ENCODE results near the gene ALDH4A1. TPM values are rescaled to one million over a fixed set of nuclear protein-coding genes. Genes with fewer than 3 reads are reported as not detected.

Gene ALDH4A1
- total RNA-seq, 1 donor from 2014 or later = 11.5 TPM

DNA sequence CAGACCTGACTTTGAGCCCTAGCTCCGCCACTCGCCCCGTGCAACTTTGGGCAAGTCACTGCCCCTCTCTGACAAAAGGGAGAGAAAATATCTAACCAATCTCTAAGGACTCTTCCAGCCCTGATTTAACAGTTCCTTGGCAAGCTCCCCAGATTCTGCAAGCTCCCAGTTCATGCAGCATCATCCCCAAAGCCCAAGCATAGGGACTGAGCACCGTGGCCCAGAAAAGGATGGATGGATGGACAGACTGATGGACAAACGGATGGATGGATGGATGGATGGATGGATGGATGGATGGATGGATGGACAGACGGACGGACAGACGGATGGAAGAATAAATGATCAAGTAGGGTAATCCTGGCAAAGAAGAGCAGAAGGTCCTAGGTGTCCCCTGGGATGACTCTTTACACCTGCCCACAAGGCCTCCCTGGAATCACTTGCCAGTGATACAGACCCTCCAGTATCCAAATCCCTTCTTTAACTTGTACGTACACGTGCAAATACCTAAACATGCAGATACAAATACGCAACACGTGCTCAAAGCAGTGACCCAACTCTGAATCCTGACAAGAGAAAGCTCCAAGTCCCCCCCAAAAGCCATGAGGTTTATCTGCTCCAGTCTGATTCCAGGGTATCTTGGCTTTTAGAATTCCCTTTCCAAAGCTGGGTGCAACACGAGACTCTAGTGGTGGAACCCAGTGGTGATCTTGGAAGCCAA, 38.1 kb upstream of the ALDH4A1 start:
- H3K4me3 Mint-ChIP-seq = no peak overlapping the region
- H3K36me3 Mint-ChIP-seq = no peaks in the 10 kb centered on the region
- DNase-seq (ENCODE audit: low spot score in 2 of 2, unreplicated experiment in 2 of 2) = no peak
- TF ChIP-seq CTCF (IDR thresholded peaks at IDR 0.05; ENCODE audit: unreplicated experiment) = no peak
- H3K27me3 Mint-ChIP-seq (ENCODE audit: low read depth) = no peaks in the 10 kb centered on the region
- peaks cover 48% of the 10 kb centered on the region for H3K4me1 Mint-ChIP-seq
- H3K27ac Mint-ChIP-seq = peak overlapping the region; percentile 80
- H3K9me3 Mint-ChIP-seq = no peaks in the 10 kb centered on the region

- no peak for DNase-seq (ENCODE audit: low spot score in 2 of 2, unreplicated experiment in 2 of 2)
- Mint-ChIP-seq H3K36me3 (no peaks in the 10 kb centered on the region), H3K4me1 (peaks cover 40% of the 10 kb centered on the region), H3K27me3 (ENCODE audit: low read depth) (no peaks in the 10 kb centered on the region), H3K9me3 (no peaks in the 10 kb centered on the region), H3K4me3 (no peak overlapping the region), H3K27ac (peak overlapping the region; percentile 80)
- no peak for TF ChIP-seq CTCF (IDR thresholded peaks at IDR 0.05; ENCODE audit: unreplicated experiment)
These were observed 37.3 kb upstream of the ALDH4A1 start for GRCh38 chr1:18939398-18940302.

GRCh38 chr1:18938707-18939070, 36.3 kb upstream of the ALDH4A1 start:
- TF ChIP-seq CTCF (IDR thresholded peaks at IDR 0.05; ENCODE audit: unreplicated experiment) = no peak
- Mint-ChIP-seq H3K4me1 (peaks cover 35% of the 10 kb centered on the region), H3K27me3 (ENCODE audit: low read depth) (no peaks in the 10 kb centered on the region), H3K27ac (no peak overlapping the region), H3K9me3 (no peaks in the 10 kb centered on the region), H3K36me3 (no peaks in the 10 kb centered on the region), H3K4me3 (no peak overlapping the region)
- no peak for DNase-seq (ENCODE audit: low spot score in 2 of 2, unreplicated experiment in 2 of 2)

- no peaks in the 10 kb centered on the region for H3K27me3 Mint-ChIP-seq (ENCODE audit: low read depth)
- H3K36me3 Mint-ChIP-seq = no peaks in the 10 kb centered on the region
- no peak overlapping the region for H3K4me3 Mint-ChIP-seq
- no peak overlapping the region for H3K27ac Mint-ChIP-seq
- TF ChIP-seq CTCF (IDR thresholded peaks at IDR 0.05; ENCODE audit: unreplicated experiment) = no peak
- no peaks in the 10 kb centered on the region for H3K9me3 Mint-ChIP-seq
- DNase-seq (ENCODE audit: low spot score in 2 of 2, unreplicated experiment in 2 of 2) = no peak
- peaks cover 32% of the 10 kb centered on the region for H3K4me1 Mint-ChIP-seq
These were observed 35.8 kb upstream of the ALDH4A1 start for GRCh38 chr1:18938008-18938706.

GRCh38 chr1:18937539-18937938, 35.2 kb upstream of the ALDH4A1 start:
- peaks cover 32% of the 10 kb centered on the region for H3K4me1 Mint-ChIP-seq
- DNase-seq (ENCODE audit: low spot score in 2 of 2, unreplicated experiment in 2 of 2) = no peak

More at GRCh38 chr1:18937539-18937938, 35.2 kb upstream of the ALDH4A1 start:
- Mint-ChIP-seq H3K36me3 (no peaks in the 10 kb centered on the region), H3K27ac (no peak overlapping the region), H3K4me3 (no peak overlapping the region), H3K27me3 (ENCODE audit: low read depth) (no peaks in the 10 kb centered on the region), H3K9me3 (no peaks in the 10 kb centered on the region)
- no peak for TF ChIP-seq CTCF (IDR thresholded peaks at IDR 0.05; ENCODE audit: unreplicated experiment)
